Stimulated activated CD4-positive, alpha-beta T cell treated with anti-CD3 and anti-CD28 coated beads, Interleukin-1b, Interleukin-23, amount 100 ng/mL, for 4 hours (primary cell): Measurements from ENCODE around the gene CKS1B.
"Not testable (repeated sequence)": the region's sequence is repeated elsewhere in the genome, so short reads cannot be mapped to it uniquely, and the experiment has no call there.

Source experiments
- DNase-seq, 2 donors: peaks; one replicate each; pipeline ENCODE4 v3.0.0-alpha.2; 2020; ENCODE audit warnings: low read depth in 2 of 2

CKS1B gene

GRCh38 chr1:154987326-154987725, 12.8 kb downstream of the CKS1B start:
- DNase-seq, result no peak

GRCh38 chr1:154988058-154988954, 13.8 kb downstream of the CKS1B start:
- no peak for DNase-seq

- DNase-seq, result no peak
Measured at GRCh38 chr1:154989195-154989860, 14.8 kb downstream of the CKS1B start.

GRCh38 chr1:154990276-154990675, 15.8 kb downstream of the CKS1B start:
- DNase-seq, result no peak

- no peak for DNase-seq
Measured at GRCh38 chr1:154992721-154993571, 18.5 kb downstream of the CKS1B start.

GRCh38 chr1:154993572-154994268, 19.2 kb downstream of the CKS1B start, which contains the start of gene LENEP:
Gene LENEP (plus strand): TSS chr1:154993586. CDS start chr1:154993608, 22 bp downstream.
- DNase-seq, result no peak

- no peak for DNase-seq
Measured at GRCh38 chr1:154994269-154994587, 19.7 kb downstream of the CKS1B start.

GRCh38 chr1:154994591-154994990, 20.1 kb downstream of the CKS1B start:
- no peak for DNase-seq

- DNase-seq, result not testable (repeated sequence)
Measured at GRCh38 chr1:154995301-154995983, 21.0 kb downstream of the CKS1B start.

- DNase-seq, result no peak
Measured at GRCh38 chr1:154996966-154997701, 22.7 kb downstream of the CKS1B start.

GRCh38 chr1:154998201-154998780, 23.8 kb downstream of the CKS1B start:
- no peak for DNase-seq

- DNase-seq, result peak; percentile 69 to 72
Measured at GRCh38 chr1:154998818-154999570, 24.5 kb downstream of the CKS1B start.

- peak in 1 of 2 donors; percentile 59 for DNase-seq
Measured at GRCh38 chr1:154999571-155000410, 25.3 kb downstream of the CKS1B start.

GRCh38 chr1:155000411-155000725, 25.9 kb downstream of the CKS1B start:
- no peak for DNase-seq

GRCh38 chr1:155000726-155001424, 26.4 kb downstream of the CKS1B start:
- peak; percentile 56 to 76 for DNase-seq

GRCh38 chr1:155001425-155001674, 26.9 kb downstream of the CKS1B start:
- DNase-seq, result no peak

- DNase-seq, result peak; percentile 97 to 98
Measured at GRCh38 chr1:155001675-155002463, 27.4 kb downstream of the CKS1B start.
